Dermis microvascular lymphatic vessel endothelial cell (primary cell): ENCODE measurements around the gene SRSF1. TPM values are rescaled to one million over a fixed set of nuclear protein-coding genes. Genes with fewer than 3 reads are reported as not detected.

ENCODE experiments used
- DNase-seq, 2 donors: peaks; one replicate each; pipeline versions ENCODE4 v3.0.0 to v3.0.0-alpha.2; 2010; ENCODE audit warnings: low read depth in 2 of 2
- total RNA-seq: library from RNA; depleted of rRNA; stranded (reverse); fragments of >200 nt; gene quantifications from 2 replicates; pipeline ENCODE4 v1.2.1, GENCODE V29; 2014

Gene SRSF1
- total RNA-seq, 1 donor from 2014 or later: 461 TPM

DNA sequence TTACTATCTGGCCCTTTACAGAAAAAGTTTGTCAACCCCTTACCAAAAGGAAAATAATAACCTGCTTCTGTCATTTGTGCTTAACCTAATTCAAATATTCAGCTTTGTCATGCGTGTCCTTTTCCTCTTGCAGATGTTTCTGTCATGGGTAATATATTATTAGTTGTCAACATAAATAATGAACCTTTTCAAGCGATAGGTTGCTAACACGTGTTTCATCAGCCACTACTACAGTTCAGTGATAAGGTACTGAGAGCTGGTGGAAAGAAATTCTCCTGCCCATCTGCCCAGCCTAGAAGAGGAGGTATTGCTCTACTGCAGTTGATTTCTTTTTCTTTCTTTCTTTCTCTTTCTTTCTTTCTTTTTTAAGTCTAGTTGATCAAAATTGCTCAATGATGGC is 12.0 kb upstream of the SRSF1 start:
- DNase-seq: no peak

DNA sequence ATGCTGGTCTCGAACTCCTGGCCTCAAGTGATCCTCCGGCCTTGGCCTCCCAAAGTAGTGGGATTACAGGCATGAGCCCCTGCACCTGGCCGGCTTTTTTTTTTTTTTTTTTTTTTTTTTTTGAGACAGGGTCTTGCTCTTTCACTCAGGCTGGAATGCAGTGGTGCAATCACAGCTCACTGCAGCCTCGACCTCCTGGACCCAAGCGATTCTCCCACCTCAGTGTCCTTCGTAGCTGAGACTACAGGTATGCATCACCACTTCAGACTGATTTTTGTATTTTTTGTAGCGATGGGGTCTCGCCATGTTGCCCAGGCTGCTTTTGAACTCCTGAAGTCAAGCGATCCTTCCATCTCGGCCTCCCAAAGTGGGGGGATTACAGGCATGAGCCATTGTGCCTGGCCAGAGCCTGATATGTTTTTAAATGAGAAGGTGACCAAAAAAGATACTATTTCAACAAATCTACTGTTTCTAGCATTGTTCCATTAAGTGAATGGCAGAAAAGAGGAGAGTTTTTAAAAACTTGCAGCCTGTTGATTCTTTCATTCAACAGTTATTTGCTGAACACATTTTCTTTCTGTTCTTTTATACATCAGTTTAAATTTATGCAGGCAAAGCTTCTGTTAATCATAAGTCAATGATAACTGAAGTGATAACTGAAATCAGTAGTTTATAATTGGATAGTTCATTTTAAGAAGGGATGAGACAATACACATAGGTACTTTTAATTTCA is 3.2 kb upstream of the SRSF1 start:
- DNase-seq: no peak

DNA sequence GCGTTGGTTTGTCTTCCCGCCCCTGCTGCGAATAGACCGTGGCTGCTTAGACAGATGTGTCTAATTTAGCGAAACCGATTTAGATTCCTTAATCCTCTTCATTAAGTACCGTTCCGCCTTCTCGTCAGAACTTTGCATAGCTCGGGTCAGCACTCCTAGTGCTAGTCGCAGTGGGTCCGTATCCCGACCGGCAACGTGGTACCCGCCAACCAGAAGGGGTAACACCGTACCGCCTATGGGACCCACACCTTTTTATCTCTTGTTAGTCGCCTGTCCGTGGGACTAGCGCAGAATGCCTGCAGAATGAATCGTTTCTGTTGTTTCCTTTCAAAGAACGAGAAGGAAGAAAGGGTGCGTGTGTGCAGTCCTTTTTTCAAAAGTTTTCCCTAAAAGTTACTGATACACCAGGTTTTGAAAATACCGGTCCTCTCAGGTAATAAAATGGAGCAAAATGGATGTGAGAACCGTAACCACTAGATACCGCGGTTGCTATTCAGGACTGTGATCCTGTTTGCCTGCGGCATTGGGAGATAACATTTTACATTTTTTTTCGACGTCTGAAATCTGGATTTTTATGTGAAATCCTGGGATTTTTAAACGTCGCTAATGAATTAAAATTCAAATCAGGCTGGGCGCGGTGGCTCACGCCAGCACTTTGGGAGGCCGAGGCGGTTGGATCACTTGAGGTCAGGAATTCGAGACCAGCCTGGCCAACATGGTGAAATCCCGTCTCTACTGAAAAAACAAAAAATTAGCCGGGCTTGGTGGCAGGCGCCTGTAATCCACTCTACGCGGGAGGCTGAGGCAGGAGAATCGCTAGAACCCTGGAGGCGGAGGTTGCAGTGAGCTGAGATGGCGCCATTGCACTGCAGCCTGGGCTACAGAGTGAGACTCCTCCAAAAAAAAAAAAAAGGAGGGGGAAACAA is 998 bp upstream of the SRSF1 start:
- no peak for DNase-seq

DNA sequence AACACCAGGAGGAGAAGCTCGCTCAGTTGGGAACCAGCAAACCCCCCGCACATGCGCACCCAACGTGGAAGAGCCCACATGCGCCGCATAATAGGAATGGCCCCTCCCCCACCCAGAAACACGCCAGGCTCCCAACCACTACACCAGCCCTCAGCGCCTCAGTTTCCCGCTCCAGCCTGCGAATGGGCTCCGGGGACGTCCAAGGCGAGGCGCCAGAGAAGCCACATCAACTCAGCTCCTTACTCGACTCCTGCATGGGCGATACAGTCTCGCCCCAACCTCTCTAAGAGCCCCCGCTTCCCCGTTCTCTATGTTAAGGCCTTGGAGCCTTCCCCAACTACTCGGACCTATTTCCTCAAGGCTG is 504 bp downstream of the SRSF1 start:
- peak; percentile 56 to 80 for DNase-seq

DNA sequence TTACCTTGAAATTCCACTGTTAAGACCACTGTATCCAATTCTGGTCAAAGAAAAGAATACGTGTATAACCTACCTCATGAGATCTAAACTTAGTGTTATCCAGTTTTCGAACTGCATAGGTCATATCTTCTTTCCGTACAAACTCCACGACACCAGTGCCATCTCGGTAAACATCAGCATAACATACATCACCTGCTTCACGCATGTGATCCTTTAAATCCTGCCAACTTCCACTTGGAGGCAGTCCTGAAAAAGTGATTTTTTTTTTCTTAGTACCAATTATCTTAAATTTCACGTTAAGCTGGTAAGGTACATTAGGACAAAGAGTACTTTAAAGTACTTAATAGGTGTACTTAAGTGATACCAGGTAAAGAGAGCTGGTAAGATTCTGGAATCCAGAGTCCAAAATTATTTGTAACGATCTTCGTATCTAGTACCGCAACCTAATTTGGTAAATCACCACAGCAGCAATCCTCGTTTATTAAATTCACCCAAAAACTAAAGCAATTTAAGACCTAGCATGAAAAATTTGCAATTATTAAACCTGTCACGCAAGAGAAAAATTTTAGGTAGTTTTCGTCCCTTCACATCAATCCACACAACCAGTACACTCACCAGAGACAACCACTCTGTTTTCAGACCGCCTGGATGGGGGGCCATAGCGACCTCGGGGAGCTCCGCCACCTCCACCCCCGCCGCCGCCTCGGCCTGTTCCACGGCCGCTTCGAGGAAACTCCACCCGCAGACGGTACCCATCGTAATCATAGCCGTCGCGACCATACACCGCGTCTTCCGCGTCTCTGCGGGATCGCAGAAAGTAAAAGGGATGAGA is 1.1 kb downstream of the SRSF1 start:
- DNase-seq: peak in 1 of 2 donors; percentile 21

DNA sequence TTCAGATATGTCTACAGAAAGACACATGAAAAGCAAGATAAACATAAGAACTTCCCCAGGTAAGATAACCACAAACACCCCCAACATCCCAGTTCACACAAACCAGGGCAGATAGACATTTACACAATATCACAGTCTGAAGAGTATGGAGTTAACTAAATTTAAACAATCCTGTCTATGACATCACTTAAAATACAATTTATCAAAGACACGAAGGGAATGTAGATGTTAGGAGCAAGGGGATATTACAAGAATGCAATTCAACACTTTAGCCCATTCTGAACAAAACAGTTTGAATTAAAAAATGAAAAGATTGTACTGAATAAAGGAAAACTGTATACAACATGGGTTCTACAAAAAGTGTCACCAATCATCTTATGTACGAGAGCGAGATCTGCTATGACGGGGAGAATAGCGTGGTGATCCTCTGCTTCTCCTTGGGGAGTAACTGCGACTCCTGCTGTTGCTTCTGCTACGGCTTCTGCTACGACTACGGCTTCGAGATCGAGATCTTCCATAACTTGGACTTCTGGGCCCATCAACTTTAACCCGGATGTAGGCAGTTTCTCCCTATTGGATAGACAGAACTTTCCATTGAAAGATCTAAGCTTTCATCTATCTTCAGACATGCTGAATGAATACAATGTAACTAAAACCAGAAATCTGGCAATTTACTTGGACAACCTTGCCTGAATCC is 1.9 kb downstream of the SRSF1 start:
- DNase-seq: no peak

DNA sequence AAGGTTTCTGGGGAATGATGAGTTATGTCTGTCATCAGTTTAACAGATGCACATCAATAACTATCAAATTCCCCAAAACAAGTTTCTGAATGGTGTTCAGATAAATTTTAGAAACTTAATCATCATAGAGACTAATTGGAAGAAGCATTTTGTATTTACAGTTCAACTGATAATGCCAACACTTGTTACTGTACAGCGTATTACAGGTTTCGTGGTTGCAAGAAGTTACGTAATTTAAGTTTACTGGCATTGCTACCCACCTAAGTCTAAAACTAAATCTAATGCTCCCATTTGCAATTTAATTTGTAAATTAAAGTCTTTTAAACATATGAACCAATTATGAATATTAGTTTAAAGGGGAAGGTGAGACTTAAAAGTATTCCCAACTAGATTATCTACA is 3.0 kb downstream of the SRSF1 start:
- no peak for DNase-seq

DNA sequence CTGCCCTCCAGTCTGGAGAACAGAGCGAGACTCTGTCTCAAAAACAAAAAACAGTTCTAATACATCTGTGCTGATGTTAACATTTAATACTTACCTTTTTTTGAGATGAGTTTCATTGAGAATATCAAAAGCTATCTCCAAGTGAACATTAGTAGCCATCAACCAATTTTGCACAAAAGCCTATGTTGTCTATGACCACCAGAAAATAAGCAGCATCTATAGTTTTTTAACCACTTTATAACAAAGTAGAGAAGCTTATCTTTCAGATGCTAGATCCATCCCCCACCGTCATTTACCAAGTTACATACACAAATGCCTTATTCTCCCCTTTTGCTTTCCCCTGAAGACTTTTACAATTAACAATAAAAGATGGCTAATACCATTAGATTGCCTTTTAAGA is 4.1 kb downstream of the SRSF1 start:
- DNase-seq: no peak

DNA sequence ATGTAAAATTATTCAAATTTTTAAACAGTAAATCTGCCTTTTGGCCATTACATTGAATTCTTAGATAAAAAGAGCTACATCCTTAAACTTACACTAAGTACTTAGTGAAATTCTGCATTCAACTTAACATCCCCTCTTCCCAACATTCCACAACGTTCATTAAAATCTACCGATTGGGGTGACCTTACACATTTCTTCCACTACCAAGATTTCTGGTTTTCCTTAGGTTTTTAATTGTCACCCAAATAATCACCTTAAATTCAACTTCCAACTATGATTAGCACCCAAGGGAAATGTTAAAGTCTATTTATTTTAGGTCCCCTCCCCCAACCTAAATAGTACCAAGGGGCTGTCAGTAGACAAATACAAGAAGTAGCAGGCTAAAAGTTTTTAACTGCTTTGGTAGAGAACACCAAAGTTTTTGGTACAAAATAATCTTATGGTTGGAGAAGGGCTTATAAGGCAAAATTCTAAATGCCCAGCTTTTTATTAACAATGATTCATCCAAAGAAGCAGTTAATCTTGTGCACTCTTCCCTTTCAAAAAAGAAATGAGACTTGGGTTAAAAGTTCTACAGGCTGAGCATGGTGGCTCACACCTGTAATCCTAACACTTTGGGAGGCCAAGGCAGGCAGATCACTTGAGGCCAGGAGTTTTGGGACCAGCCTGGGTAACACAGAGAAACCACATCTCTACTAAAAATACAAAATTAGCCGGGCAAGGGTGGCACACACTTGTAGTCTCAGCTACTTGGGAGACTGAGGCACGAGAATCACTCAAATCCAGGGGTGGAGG is 4.7 kb downstream of the SRSF1 start:
- no peak for DNase-seq

DNA sequence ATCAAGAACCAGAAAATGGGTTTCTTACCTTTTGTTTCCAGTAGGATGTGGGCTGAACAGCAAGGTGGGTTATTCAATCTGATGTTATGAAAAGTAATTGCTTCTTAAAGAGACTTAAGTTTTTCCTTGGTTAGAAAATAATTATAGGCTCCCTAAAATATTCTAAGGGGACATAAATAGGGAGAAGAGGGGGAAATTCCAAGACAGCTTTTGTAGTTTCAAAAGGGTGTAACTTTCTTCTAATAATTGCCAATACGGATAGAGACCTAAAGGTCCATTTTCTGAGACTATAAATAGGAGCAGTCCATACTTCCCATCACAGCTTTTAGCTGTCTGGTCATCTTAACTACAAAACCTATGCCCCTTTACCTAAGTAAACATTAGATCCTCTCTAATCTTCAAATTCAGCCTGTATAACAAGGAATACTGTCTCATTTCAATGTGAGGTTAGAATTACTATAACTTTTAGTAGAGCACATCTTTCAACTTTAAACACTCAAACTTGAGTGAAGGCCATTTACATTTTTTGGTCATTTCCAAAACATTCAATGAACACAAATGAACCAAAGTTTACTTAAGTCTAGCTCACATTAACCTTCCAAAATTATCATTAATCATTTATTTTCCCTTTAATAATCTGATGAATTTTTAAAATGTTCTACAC is 5.5 kb downstream of the SRSF1 start:
- DNase-seq: no peak

DNA sequence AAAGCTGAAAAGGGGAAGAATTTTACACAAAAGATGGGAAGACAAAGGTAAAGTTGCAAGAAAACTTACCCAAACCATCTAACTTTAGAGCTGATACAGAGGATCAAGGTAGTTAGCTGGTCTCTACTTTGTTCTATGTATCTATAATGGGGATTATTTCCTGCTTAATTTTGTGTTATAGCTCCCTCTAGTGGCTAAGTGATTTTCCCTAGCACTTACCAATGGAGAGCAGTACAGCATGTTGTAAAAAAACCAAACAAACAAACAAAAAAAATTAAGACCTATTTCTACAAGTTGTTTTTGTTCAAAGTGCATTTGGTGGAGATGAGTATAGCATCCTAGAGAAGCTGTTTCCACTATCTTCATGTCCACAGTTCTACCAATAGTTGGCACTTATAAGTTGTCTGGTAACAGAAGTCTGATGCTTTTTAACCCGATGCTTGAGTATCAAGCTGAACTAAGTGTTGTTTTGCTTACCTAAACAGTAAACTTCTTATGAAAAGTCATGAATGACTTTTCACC is 7.5 kb downstream of the SRSF1 start:
- peak; percentile 72 to 77 for DNase-seq

DNA sequence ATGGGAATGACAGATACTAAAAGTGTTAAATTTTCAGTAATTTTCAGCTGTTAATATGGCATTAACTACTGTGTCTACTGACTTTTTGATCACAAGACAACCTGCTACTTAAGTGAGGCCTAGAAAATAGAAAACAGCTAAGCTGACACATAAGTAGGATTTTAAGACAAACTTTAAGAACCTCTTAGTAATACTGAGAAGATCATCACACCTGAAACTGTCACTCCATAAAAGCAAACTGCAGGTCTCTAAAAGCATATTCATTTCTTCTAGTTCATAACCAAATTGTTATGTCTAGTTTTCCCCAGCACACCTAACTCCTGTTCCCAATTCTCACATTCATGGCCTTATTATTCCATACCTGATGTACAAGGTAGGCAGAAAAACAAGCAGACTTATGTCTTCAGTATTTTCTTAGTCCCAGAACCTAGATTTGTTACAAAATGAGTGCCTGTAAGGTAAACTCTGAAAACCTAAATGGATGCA is 8.0 kb downstream of the SRSF1 start:
- DNase-seq: no peak

DNA sequence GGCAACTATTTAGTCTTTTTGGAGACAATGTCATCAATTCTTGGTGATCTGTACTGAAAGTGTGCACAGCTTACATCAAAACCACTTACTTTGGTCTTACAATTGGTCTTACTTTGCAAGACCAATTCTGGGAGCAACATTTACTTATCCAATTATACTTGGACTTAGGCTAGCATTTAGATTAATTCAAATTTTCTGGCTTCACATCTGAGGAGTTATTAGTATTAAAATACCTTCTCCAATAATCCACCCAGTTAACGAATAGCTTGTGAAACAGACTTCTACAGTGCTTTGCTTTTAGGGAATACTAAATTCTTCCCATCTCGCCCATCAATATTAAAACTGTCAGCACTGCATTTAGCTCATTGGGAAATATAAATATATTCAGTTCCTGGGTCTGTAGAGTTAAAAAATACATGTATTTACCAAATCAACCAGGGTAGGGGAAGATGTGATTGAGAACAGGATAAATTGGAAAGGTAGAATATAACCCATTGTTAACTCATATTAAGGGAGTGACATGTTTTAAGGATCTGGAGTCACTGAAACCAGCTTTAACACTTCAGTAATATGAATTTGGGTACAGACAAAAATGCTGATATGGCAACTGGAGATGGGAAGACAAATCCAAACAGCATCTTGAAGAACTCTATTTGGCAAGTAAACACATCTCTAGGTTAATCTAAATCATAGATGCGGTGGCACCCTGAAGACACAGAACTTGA is 9.8 kb downstream of the SRSF1 start:
- no peak for DNase-seq

DNA sequence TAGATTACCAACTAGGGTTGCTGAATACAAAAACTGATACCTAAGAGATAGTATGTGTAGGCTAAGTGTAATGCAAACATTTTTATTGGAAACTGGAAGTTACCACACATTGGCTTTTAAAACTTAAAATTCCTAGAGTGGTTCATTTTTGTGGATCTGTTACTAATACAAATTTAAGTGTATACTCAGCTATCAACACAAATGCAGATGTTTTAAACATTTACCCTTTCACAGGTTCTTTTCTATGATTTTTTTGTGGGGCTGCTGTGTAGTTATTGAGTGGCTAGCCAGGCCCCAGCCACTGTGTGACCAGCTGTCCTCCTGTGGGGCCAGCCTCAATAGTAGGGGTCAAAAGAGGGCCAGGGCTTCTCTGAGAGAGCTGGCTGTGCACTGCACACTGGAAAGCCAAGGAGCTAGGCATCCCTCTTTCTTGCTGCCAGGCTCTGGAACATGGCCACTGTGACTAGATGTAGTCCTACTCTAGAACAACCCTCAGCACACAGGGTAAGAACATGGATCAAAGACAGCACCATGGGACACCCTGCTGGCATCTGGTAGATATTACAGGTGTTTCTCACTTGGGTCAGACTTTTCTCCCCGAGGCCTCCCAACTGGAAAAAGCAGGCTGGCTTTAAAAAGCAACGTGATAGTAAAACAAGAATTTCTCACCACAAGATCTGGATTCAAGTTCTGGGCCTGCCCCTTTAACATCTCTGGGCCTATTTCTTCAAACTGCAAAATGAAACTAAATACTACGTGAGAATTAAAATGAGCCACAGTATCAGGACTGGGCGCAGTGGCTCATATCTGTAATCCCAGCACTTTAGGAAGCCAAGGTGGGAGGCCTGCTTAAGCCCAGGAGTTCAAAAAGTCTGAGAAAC is 11.7 kb downstream of the SRSF1 start:
- DNase-seq: peak; percentile 70 to 83

DNA sequence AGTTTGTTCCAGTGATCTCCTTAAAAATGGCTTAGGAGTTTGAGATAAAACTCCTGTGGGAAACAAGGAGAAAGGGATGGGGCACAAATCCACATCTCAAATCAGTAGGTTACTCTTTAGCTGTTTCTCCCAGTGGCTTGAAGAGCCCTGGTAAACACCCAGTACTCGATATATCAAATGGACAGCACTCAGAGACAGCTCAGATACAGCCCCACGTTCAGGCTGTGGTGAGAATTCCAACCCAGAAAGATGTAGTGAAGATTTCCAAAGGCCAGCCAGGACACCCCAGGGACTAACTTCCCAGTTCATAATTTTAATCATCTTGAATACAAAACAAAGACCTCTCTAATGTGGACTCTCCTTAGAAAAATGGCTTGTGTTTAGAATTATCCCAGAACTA is 12.6 kb downstream of the SRSF1 start:
- no peak for DNase-seq

DNA sequence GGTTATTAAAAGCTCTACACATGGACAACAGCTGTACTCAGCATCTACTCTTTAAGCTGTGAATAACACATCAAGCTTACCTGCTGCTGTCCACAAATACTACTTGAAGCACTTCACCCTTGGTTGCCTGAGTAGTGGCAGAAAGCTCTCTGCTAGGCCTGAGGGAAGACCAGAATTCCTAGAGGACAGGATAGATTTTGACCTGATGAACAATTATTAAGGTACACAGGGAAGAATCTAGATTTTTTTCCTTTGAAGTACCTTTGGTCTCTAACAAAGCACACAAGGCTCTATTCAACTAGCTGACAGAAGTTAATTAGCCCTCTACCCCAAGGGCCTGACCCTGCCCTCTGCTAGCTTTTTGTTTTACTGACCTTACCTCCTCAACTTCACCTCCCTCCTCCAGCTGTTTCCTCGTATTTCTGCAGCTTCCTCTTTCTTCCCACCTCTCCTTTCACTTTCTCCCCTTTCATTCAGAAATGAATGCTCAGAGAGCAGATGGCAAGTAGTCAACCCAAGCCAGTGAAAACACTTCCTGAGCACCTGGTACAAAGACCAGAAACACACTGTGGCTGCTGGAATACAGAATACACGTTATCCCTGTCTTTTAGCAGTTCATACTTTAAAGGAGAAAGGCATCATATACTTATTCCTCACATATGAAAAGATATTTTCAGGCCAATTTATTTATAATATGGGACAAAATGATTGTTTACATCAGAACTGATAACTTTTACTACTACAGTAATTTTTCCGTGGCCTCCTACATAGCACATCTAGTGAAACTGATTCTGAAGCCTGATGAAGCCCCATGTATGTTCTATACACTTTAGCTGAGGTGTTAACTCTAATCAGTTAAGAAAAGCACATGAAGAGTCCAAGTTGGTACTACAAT is 13.3 kb downstream of the SRSF1 start:
- peak in 1 of 2 donors; percentile 67 for DNase-seq

DNA sequence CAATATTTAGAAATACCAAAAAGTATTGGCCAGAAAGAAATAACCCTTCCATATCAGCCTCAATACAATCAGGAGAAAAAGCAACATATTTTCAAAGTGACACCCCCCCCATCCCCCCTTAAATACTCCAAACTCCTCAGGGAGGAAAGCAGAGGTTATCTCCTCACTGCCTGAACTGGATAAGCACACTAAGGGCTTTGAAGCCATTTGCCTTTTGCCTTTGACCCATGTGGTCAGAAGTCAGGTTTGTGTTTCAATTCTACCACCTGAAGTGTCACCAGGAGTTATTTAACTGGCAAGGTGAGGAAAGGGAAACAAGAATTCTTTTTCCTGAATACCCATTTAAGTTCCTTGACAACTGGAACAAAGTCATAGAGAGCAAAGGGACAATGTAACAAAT is 15.5 kb downstream of the SRSF1 start:
- no peak for DNase-seq
